OCI-LY7 (cell line): ENCODE measurements around the gene ITGA8. TPM values are rescaled to one million over a fixed set of nuclear protein-coding genes. Genes with fewer than 3 reads are reported as not detected.

ENCODE experiments used
- BruUV-seq: library from RNA; stranded (reverse); fragments of 400-500 nt; replicated peaks from 2 replicates; lab custom pipeline; 2021; lab: Mats Ljungman, UMichigan
- CTCF ChIA-PET: fragments of 300-600 bp; sonication (Branson Sonifier 250); formaldehyde crosslinking; loops from one replicate; lab custom pipeline; 2022; ENCODE audit warnings: antibody characterized with exemption; ENCODE audit not compliant: unreplicated experiment; lab: Charles Lee
- POLR2A ChIA-PET: fragments of 300-600 bp; sonication (Branson Sonifier 250); formaldehyde crosslinking; loops from one replicate; lab custom pipeline; 2022; ENCODE audit warnings: antibody characterized with exemption; lab: Charles Lee
- DNase-seq: peaks from one replicate; pipeline ENCODE4 v3.0.0-alpha.2; 2015; ENCODE audit warnings: low spot score
- H2AFZ ChIP-seq: fragments of 200-600 bp; sonication (generic), shearing (Covaris generic); 2 replicates; pipeline ENCODE4 v1.6.1; 2014; ENCODE audit warnings: mild to moderate bottlenecking, antibody characterized with exemption, low read length, moderate library complexity
- H3K27ac ChIP-seq: fragments of 200-600 bp; sonication (generic); 2 replicates; pipeline ENCODE4 v1.5.1; 2014; ENCODE audit warnings: mixed run types, low read depth, mild to moderate bottlenecking, moderate library complexity, low read length, inconsistent platforms; ENCODE audit not compliant: poor library complexity, severe bottlenecking
- H3K36me3 ChIP-seq: fragments of 200-600 bp; sonication (generic); 2 replicates; pipeline ENCODE4 v1.6.1; 2014; ENCODE audit warnings: mild to moderate bottlenecking, antibody characterized with exemption, low read length, moderate library complexity, mixed read lengths; ENCODE audit not compliant: insufficient read depth
- H3K4me1 ChIP-seq: fragments of 200-600 bp; sonication (generic); 2 replicates; pipeline ENCODE4 v1.5.1; 2014; ENCODE audit warnings: mild to moderate bottlenecking, low read length; ENCODE audit not compliant: insufficient read depth, poor library complexity, severe bottlenecking
- H3K4me2 ChIP-seq: fragments of 200-600 bp; sonication (generic); 2 replicates; pipeline ENCODE4 v1.6.1; 2014; ENCODE audit warnings: mild to moderate bottlenecking, low read length
- H3K4me3 ChIP-seq: fragments of 200-600 bp; sonication (generic); 2 replicates; pipeline ENCODE4 v1.5.1; 2014; ENCODE audit warnings: mild to moderate bottlenecking, low read depth, low read length; ENCODE audit not compliant: poor library complexity, severe bottlenecking
- H3K79me2 ChIP-seq: fragments of 200-600 bp; sonication (generic); 2 replicates; pipeline ENCODE4 v1.6.1; 2016; ENCODE audit warnings: low read depth, mild to moderate bottlenecking, low read length, moderate library complexity, mixed read lengths; ENCODE audit not compliant: insufficient read depth
- H3K9me2 ChIP-seq: fragments of 200-600 bp; sonication (generic); 2 replicates; pipeline ENCODE4 v1.6.1; 2016; ENCODE audit warnings: mild to moderate bottlenecking, low read length, mixed read lengths; ENCODE audit not compliant: insufficient read depth
- H3K9me3 ChIP-seq: fragments of 200-600 bp; sonication (generic); 2 replicates; pipeline ENCODE4 v1.6.1; 2014; ENCODE audit warnings: mild to moderate bottlenecking, mixed run types, low read length, mixed read lengths
- H4K20me1 ChIP-seq: fragments of 200-600 bp; sonication (generic); 2 replicates; pipeline ENCODE4 v1.6.1; 2014; ENCODE audit warnings: mild to moderate bottlenecking, antibody characterized with exemption, low read length, moderate library complexity, mixed read lengths; ENCODE audit not compliant: insufficient read depth
- EZH2phosphoT487 ChIP-seq: fragments of 200-600 bp; sonication (generic); IDR thresholded peaks from 2 replicates; pipeline ENCODE4 v1.6.1; 2018; ENCODE audit warnings: low read depth, borderline replicate concordance, mild to moderate bottlenecking, mixed run types, antibody characterized with exemption, low read length, moderate library complexity, mixed read lengths
- intact Hi-C: fragments of 100-400 bp; cut with micrococcal nuclease; formaldehyde crosslinking; loops from one replicate; pipeline ENCODE4 v1.10.0; 2022; ENCODE audit not compliant: unreplicated experiment
- total RNA-seq, 2 experiments: library from RNA; depleted of rRNA in 1 of 2; stranded (reverse); fragments of >200 nt in 1 of 2; shearing (Covaris generic) in 1 of 2; gene quantifications; 2 replicates each; pipeline ENCODE4 v1.2.3, GENCODE V29; 2014 to 2022
- TF ChIP-seq, protein P1 (sequence below): fragments of 200-600 bp; sonication (generic); conservative IDR thresholded peaks from 2 replicates; pipeline ENCODE4 v1.5.1; 2014; ENCODE audit warnings: mild to moderate bottlenecking, antibody characterized with exemption, low read length, moderate library complexity, mixed read lengths

Gene ITGA8
- total RNA-seq, 2 experiments from 2014 or later, result not detected

DNA sequence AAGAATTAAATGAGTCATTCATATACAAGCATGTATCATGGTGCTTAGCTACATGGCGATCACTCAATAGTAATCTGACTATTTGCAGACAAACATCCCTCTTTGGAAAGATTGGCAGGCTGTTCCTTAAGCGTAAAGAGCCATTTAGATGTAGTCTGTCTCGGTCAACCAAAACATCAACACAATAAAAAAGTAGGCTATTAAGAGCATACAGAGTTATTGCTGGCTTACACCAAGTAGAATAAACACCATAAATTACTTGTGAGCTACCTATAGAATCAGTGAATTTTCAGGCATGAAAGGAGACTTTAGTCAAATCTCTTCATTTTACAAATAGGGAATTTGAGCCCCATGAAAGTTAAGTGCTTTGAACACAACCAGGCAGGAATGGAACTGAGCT, 176.9 kb downstream of the ITGA8 start:
- DNase-seq, result no peak
- H3K4me2 ChIP-seq, result no peak overlapping the region
- intact Hi-C loops, result no loop called here
- no peaks in the 10 kb centered on the region for H3K36me3 ChIP-seq
- BruUV-seq, result no TSS peak
- no peak overlapping the region for H2AFZ ChIP-seq
- H3K79me2 ChIP-seq, result no peaks in the 10 kb centered on the region
- POLR2A ChIA-PET, result interaction anchor here (1.5 kb wide), 1 partner anchor 18 kb away, joined by 3 read pairs; no protein-coding TSS in a partner anchor
- no peak for TF ChIP-seq EZH2phosphoT487
- TF ChIP-seq, protein P1, sequence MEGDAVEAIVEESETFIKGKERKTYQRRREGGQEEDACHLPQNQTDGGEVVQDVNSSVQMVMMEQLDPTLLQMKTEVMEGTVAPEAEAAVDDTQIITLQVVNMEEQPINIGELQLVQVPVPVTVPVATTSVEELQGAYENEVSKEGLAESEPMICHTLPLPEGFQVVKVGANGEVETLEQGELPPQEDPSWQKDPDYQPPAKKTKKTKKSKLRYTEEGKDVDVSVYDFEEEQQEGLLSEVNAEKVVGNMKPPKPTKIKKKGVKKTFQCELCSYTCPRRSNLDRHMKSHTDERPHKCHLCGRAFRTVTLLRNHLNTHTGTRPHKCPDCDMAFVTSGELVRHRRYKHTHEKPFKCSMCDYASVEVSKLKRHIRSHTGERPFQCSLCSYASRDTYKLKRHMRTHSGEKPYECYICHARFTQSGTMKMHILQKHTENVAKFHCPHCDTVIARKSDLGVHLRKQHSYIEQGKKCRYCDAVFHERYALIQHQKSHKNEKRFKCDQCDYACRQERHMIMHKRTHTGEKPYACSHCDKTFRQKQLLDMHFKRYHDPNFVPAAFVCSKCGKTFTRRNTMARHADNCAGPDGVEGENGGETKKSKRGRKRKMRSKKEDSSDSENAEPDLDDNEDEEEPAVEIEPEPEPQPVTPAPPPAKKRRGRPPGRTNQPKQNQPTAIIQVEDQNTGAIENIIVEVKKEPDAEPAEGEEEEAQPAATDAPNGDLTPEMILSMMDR, result no peak
- no peaks in the 10 kb centered on the region for H4K20me1 ChIP-seq
- H3K9me2 ChIP-seq, result no peaks in the 10 kb centered on the region
- H3K4me1 ChIP-seq, result no peaks in the 10 kb centered on the region
- H3K9me3 ChIP-seq, result no peaks in the 10 kb centered on the region
- no peak overlapping the region for H3K4me3 ChIP-seq
- CTCF ChIA-PET, result no interaction called here
- H3K27ac ChIP-seq, result no peak overlapping the region

DNA sequence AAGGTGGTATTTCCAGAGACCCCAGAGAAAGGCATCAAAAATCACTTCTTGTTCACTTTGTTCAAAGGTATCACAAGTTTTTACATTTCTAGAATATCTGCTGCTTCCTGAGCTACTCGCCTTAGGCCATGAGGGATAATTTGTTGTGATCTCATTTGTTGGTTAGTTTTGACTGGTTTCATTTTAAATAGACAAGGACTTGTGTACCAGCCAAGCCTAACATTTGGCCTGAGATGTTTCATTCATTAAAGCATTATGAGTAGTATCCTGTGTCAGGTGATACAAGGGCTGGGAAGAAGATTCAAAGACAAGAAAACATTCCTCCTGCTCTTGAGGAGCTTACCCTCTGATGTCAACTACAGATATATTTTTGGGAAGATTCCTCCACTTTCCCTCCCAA, 178.3 kb downstream of the ITGA8 start:
- DNase-seq, result no peak
- Histone ChIP-seq H3K4me3 (no peak overlapping the region), H2AFZ (no peak overlapping the region), H3K9me3 (no peaks in the 10 kb centered on the region), H3K79me2 (no peaks in the 10 kb centered on the region), H3K4me1 (no peaks in the 10 kb centered on the region), H3K36me3 (no peaks in the 10 kb centered on the region), H3K27ac (no peak overlapping the region), H3K9me2 (no peaks in the 10 kb centered on the region), H3K4me2 (no peak overlapping the region), H4K20me1 (no peaks in the 10 kb centered on the region)
- intact Hi-C loops, result no loop called here
- POLR2A ChIA-PET, result interaction anchor here (1.5 kb wide), 1 partner anchor 17 kb away, joined by 3 read pairs; no protein-coding TSS in a partner anchor
- CTCF ChIA-PET, result no interaction called here
- no TSS peak for BruUV-seq
- TF ChIP-seq, protein P1, result no peak
- TF ChIP-seq EZH2phosphoT487, result no peak

DNA sequence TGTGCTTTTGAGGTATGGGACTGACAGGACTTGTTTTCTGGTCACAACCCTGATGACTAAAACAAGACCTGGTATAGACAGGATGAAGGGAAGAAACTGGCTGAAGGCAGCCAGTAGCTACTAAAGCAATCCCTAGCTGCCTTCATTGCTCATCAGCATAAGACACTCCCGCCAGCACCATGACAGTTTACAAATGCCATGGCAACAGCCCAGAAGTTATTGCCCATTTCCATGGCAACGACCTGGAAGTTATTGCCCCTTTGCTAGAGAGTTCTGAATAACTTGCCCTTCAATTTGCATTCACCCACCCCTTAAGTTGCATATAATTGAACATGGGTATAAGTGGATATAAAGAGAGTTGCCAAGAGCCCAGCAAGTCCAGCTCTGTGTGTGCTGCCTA, 179.0 kb downstream of the ITGA8 start:
- no peak for TF ChIP-seq EZH2phosphoT487
- TF ChIP-seq, protein P1, result no peak
- no peaks in the 10 kb centered on the region for H3K36me3 ChIP-seq
- no peak overlapping the region for H3K4me3 ChIP-seq
- H3K4me2 ChIP-seq, result no peak overlapping the region
- no peak for DNase-seq
- H3K27ac ChIP-seq, result no peak overlapping the region
- no TSS peak for BruUV-seq
- ChIA-PET POLR2A (no interaction called here), CTCF (no interaction called here)
- H2AFZ ChIP-seq, result no peak overlapping the region
- no peaks in the 10 kb centered on the region for H3K9me2 ChIP-seq
- H4K20me1 ChIP-seq, result no peaks in the 10 kb centered on the region
- H3K79me2 ChIP-seq, result no peaks in the 10 kb centered on the region
- intact Hi-C loops, result no loop called here
- no peaks in the 10 kb centered on the region for H3K9me3 ChIP-seq
- H3K4me1 ChIP-seq, result no peaks in the 10 kb centered on the region
